Vagina (tissue), 2 donors: ENCODE measurements around the gene NRP1. TPM values are rescaled to one million over a fixed set of nuclear protein-coding genes. Genes with fewer than 3 reads are reported as not detected.

ENCODE experiments used
- DNase-seq, 2 donors: peaks; one replicate each; pipeline ENCODE4 v3.0.0-alpha.2; 2017; ENCODE audit errors: extremely low spot score in 2 of 2
- H3K27ac ChIP-seq: fragments of 200-600 bp; sonication (generic); one replicate; pipeline ENCODE4 v1.5.1; 2019
- H3K27me3 ChIP-seq: fragments of 200-600 bp; sonication (generic); one replicate; pipeline ENCODE4 v1.5.1; 2019
- H3K36me3 ChIP-seq, 2 donors: fragments of 200-600 bp; sonication (generic); one replicate each; pipeline ENCODE4 v1.5.1; 2017 to 2019
- H3K4me1 ChIP-seq: fragments of 200-600 bp; sonication (generic); one replicate; pipeline ENCODE4 v1.5.1; 2019
- H3K4me3 ChIP-seq, 2 donors: fragments of 200-600 bp; sonication (generic); 1 replicate in 1 of 2; 2 replicates in 1 of 2; pipeline ENCODE4 v1.5.1; 2016 to 2019
- H3K9me3 ChIP-seq: fragments of 200-600 bp; sonication (generic); one replicate; pipeline ENCODE4 v1.5.1; 2019
- POLR2A ChIP-seq, 2 donors: fragments of 450-650 bp; IDR thresholded peaks; one replicate each; pipeline ENCODE4 v1.6.1; 2017; ENCODE audit warnings: antibody characterized with exemption in 2 of 2, mild to moderate bottlenecking in 2 of 2, moderate library complexity in 2 of 2
- POLR2AphosphoS5 ChIP-seq, 2 donors: sonication (generic); formaldehyde crosslinking; IDR thresholded peaks; one replicate each; pipeline ENCODE4 v1.9.0; 2017; ENCODE audit warnings: antibody characterized with exemption in 2 of 2, mild to moderate bottlenecking in 2 of 2, low read depth in 1 of 2; ENCODE audit not compliant: insufficient read depth in 1 of 2
- intact Hi-C: fragments of 100-400 bp; cut with DNase I; formaldehyde crosslinking; loops from one replicate; pipeline ENCODE4 v1.15.1; 2023
- total RNA-seq: library from RNA; depleted of rRNA; stranded (reverse); fragments of >200 nt; gene quantifications from one replicate; pipeline ENCODE4 v1.2.3, GENCODE V29; 2016
- TF ChIP-seq, protein P1 (sequence below), 3 experiments: fragments of 450-650 bp in 2 of 3; fragments of 200-600 bp in 1 of 3; sonication (generic) in 1 of 3; IDR thresholded peaks; one replicate each; pipeline ENCODE4 v1.5.1; 2017 to 2019; ENCODE audit warnings: antibody characterized with exemption in 3 of 3, mild to moderate bottlenecking in 2 of 3, moderate library complexity in 2 of 3

The NRP1 gene
- total RNA-seq, 1 donor from 2014 or later = 52.5 TPM

DNA sequence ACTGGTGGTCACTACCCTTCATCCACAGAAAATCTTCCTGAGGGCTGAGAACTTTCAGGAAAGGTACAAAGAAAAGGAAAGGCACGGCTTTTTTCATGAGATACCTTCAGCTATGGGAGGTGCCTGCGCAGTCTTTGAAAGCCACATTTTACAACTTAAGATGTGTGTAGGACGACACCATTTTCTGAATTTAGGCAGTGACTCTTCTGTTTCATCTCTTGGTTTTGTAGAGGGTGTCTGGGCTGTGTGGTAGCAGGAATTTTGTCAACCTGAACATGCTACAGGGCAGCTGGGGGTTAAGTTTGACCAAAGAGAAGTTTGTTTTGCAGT lies 138.1 kb downstream of the NRP1 start:
- intact Hi-C loops = loop anchor here (10.0 kb wide), 1 partner anchor 138 kb away; the partner anchor contains the start of gene NRP1
- H3K27me3 ChIP-seq = no peaks in the 10 kb centered on the region
- H3K4me3 ChIP-seq = no peak overlapping the region
- no peaks in the 10 kb centered on the region for H3K36me3 ChIP-seq
- peaks cover 47% of the 10 kb centered on the region for H3K4me1 ChIP-seq
- TF ChIP-seq, protein P1, sequence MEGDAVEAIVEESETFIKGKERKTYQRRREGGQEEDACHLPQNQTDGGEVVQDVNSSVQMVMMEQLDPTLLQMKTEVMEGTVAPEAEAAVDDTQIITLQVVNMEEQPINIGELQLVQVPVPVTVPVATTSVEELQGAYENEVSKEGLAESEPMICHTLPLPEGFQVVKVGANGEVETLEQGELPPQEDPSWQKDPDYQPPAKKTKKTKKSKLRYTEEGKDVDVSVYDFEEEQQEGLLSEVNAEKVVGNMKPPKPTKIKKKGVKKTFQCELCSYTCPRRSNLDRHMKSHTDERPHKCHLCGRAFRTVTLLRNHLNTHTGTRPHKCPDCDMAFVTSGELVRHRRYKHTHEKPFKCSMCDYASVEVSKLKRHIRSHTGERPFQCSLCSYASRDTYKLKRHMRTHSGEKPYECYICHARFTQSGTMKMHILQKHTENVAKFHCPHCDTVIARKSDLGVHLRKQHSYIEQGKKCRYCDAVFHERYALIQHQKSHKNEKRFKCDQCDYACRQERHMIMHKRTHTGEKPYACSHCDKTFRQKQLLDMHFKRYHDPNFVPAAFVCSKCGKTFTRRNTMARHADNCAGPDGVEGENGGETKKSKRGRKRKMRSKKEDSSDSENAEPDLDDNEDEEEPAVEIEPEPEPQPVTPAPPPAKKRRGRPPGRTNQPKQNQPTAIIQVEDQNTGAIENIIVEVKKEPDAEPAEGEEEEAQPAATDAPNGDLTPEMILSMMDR (IDR thresholded peaks at IDR 0.05) = no peak
- TF ChIP-seq POLR2AphosphoS5 (IDR thresholded peaks at IDR 0.05; ENCODE audit: insufficient read depth in 1 of 2, low read depth in 1 of 2) (no peak), POLR2A (IDR thresholded peaks at IDR 0.05) (no peak)
- H3K9me3 ChIP-seq = no peaks in the 10 kb centered on the region
- H3K27ac ChIP-seq = no peak overlapping the region
- DNase-seq = no peak

DNA sequence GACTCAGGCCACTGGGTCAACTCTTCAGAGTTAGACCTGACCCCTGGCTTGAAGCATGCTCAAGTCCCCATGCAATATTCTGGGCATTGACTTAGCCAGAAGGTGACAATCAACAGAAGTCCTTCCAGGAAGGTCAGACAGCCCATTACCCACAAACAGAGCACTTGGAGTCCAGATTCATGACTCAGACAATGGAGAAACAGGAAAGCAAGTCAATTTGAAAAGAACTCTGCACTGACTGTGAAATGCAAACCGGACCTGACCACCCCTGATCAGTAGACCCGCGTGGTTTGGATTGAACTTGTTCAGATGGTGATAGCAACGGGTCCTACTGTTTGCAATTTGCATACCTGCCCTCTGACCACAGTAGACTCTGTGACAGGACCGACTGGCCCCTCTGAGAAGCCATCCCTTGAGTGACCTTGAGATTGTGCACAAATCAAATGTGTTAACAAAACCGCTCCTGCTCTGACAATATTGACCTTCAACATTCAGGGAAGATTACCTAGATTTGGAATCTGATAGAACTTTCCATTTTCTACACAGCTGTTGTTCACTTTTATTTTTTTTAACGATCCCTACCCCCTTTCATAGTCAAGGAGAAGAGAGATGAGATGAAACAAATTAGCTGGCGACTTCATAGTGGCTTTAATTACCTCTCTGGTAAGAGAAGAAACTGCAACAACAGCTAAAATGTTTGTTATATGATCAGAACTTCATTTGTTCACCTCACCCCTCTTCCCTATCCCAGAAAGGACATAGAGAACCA lies 138.7 kb downstream of the NRP1 start:
- Histone ChIP-seq H3K27me3 (no peaks in the 10 kb centered on the region), H3K4me1 (peaks cover 47% of the 10 kb centered on the region), H3K27ac (no peak overlapping the region), H3K9me3 (no peaks in the 10 kb centered on the region), H3K4me3 (no peak overlapping the region), H3K36me3 (no peaks in the 10 kb centered on the region)
- no peak for DNase-seq
- TF ChIP-seq POLR2A (IDR thresholded peaks at IDR 0.05) = no peak
- TF ChIP-seq, protein P1 (IDR thresholded peaks at IDR 0.05) = no peak
- no peak for TF ChIP-seq POLR2AphosphoS5 (IDR thresholded peaks at IDR 0.05; ENCODE audit: insufficient read depth in 1 of 2, low read depth in 1 of 2)
- intact Hi-C loops = loop anchor here (10.0 kb wide), 1 partner anchor 139 kb away; the partner anchor contains the start of gene NRP1

DNA sequence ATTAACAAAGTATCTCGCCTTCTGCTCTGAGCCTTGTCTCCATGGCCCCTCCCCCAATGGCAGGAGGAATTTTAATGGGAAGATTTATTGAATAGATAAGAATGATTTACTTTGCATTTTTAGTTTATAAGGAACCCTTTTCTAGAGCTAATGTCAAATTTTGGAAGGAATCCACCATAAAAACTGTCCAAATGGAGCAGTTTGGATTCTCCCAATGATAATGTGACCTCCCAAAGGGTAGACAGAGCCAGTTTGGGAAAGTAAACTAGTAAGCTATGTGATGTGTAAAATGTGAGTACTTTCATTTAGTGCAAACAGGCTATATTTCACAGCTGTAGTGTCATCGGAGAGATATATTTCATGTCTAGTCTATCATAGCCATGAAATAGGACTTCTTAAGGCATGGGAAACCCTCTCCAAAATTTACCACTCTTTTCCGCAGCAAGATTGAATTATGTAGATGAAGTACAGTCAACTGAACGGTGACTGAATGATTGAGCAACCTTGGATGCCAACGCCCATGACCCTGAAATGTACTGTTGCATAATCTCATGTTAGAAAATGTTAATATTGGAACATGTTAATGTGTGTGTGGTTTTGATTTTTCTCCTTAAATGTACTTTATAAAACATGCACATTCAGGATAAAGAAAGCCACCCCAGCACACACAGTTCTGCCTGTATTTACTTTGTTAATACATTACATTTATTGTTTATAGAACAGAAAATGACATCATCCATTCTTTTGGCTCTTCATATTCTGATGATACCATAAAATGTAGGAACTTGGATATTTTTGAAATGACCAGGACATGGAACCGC lies 140.6 kb downstream of the NRP1 start:
- no peak for TF ChIP-seq POLR2A (IDR thresholded peaks at IDR 0.05)
- peak in 1 of 2 donors; percentile 66 for TF ChIP-seq POLR2AphosphoS5 (IDR thresholded peaks at IDR 0.05; ENCODE audit: insufficient read depth in 1 of 2, low read depth in 1 of 2)
- TF ChIP-seq, protein P1 (IDR thresholded peaks at IDR 0.05) = no peak
- Histone ChIP-seq H3K4me1 (peaks cover 47% of the 10 kb centered on the region), H3K4me3 (no peak overlapping the region), H3K36me3 (no peaks in the 10 kb centered on the region), H3K27ac (peak overlapping the region; percentile 54), H3K9me3 (no peaks in the 10 kb centered on the region), H3K27me3 (no peaks in the 10 kb centered on the region)
- DNase-seq = no peak
- intact Hi-C loops = loop anchor here (5.0 to 10.0 kb wide), 2 partner anchors 141 to 908 kb away; partner anchors contain the start of gene NRP1

DNA sequence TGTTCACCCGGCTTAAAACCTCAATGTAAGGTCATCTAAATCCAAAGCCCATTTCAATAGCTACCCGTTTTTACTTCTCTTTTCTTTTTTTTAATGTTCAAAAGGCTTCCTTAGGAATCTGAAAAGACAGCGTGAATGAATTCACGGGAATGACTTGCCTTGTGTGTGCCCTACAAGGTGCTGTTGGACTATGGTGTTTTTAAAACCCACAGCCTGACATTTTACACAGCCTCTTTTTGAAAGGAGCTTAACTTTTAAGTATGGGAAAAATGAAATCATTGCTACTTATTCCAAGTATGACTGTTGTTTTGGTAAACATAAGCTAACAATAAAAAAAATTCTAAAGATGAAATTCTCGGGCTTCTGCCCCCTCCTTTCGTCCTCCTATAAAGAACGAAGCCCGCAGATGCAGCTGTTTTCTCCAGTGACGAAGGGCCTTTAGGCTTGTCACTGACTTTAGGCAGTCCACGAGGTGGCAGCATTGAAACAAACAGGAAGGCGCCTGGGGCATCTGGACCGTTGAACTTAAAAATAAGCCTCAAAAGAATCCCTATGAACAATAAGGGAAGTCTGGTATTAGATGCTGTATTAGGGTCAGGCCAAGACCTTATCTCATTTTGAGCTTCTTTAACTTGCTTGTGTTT lies 141.3 kb downstream of the NRP1 start:
- no peaks in the 10 kb centered on the region for H3K9me3 ChIP-seq
- no peak overlapping the region for H3K4me3 ChIP-seq
- no peaks in the 10 kb centered on the region for H3K27me3 ChIP-seq
- peak overlapping the region; percentile 54 for H3K27ac ChIP-seq
- H3K36me3 ChIP-seq = no peaks in the 10 kb centered on the region
- DNase-seq = no peak
- peaks cover 47% of the 10 kb centered on the region for H3K4me1 ChIP-seq
- intact Hi-C loops = loop anchor here (5.0 to 10.0 kb wide), 2 partner anchors 142 to 909 kb away; partner anchors contain the start of gene NRP1
- TF ChIP-seq, protein P1 (IDR thresholded peaks at IDR 0.05) = peak; percentile 19 to 79 (median 72)
- TF ChIP-seq POLR2AphosphoS5 (IDR thresholded peaks at IDR 0.05; ENCODE audit: insufficient read depth in 1 of 2, low read depth in 1 of 2) = peak in 1 of 2 donors; percentile 39
- TF ChIP-seq POLR2A (IDR thresholded peaks at IDR 0.05) = no peak
